Gastrocnemius medialis (tissue), 4 donors: ENCODE results near the gene SCGB2A2.

ENCODE experiments used
- POLR2A ChIP-seq, 2 donors: fragments of 450-650 bp; IDR thresholded peaks; one replicate each; pipeline ENCODE4 v1.6.1; 2017; ENCODE audit warnings: antibody characterized with exemption in 2 of 2, mild to moderate bottlenecking in 2 of 2, moderate library complexity in 2 of 2
- TF ChIP-seq, protein P1 (sequence below), 5 experiments: fragments of 450-650 bp in 3 of 5; fragments of 200-600 bp in 2 of 5; sonication (generic) in 2 of 5; IDR thresholded peaks in 4 of 5; conservative IDR thresholded peaks in 1 of 5; 1 replicate in 4 of 5; 2 replicates in 1 of 5; pipeline ENCODE4 v1.5.1; 2016 to 2019; ENCODE audit warnings: antibody characterized with exemption in 5 of 5, mild to moderate bottlenecking in 3 of 5, moderate library complexity in 3 of 5

DNA sequence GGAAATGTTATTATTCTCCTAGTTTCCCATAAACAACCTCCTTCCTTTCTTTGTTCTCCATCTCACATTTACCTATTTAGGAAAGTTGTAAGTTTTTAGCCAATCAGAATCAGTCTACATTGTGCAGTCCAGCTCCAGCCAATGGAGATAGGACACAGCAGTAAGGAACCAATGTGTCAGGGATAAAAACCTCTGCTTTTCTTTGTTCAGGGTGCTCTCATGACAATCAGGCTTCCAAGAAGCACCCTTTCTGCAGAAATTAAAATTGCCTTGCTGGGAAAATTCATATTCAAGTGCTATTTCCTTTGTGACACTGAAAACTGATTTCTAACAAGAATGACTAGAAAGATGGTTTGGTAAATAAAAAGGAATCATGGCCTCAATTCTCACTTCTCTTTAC, 46.9 kb upstream of the SCGB2A2 start:
- no peak for TF ChIP-seq POLR2A (IDR thresholded peaks at IDR 0.05)
- TF ChIP-seq, protein P1, sequence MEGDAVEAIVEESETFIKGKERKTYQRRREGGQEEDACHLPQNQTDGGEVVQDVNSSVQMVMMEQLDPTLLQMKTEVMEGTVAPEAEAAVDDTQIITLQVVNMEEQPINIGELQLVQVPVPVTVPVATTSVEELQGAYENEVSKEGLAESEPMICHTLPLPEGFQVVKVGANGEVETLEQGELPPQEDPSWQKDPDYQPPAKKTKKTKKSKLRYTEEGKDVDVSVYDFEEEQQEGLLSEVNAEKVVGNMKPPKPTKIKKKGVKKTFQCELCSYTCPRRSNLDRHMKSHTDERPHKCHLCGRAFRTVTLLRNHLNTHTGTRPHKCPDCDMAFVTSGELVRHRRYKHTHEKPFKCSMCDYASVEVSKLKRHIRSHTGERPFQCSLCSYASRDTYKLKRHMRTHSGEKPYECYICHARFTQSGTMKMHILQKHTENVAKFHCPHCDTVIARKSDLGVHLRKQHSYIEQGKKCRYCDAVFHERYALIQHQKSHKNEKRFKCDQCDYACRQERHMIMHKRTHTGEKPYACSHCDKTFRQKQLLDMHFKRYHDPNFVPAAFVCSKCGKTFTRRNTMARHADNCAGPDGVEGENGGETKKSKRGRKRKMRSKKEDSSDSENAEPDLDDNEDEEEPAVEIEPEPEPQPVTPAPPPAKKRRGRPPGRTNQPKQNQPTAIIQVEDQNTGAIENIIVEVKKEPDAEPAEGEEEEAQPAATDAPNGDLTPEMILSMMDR (IDR thresholded peaks at IDR 0.05 in 4 of 5, conservative IDR thresholded peaks at IDR 0.05 in 1 of 5) = no peak
